NCI-H187 (cell line): ENCODE measurements around the gene ABCB10.

Experiments
- DNase-seq, 2 experiments: peaks; one replicate each; lab custom pipeline; 2025; lab: John Stamatoyannopoulos, UW

The ABCB10 gene

DNA sequence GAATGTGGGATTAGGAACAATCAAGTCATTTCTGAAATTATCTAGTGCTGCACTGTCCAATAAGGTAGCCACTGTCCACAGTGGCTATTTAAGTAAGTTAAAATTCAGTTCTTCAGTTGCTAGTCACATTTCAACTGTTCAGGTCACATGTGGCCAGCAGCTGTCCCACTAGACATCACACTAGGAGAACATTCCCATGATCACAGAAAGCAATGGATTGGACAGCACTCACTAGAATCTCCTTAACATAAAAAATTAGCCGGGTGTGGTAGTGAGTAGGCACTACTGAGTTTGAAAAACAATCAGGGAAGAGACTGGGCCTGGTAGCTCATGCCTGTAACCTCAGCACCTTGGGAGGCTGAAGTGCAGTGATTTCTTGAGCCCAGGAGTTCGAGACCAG is 84.0 kb downstream of the ABCB10 start:
- no peak for DNase-seq

DNA sequence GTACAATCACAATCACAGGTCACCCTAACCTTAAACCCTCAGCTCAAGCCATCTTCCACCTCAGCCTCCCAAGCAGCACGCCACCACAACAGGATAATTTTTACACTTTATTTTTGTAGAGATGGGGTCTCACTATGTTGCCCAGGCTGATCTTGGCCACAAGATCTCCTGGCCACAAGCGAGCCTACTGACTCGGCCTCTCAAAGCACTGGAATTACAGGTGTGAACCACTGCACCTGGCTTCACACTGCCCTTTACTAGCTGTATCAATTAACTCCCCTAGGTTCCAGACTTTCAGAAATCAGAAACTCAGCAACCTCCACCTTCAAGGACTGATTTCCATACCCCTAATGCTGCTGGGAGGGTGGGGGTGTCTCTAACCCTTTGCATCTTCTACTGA is 87.3 kb downstream of the ABCB10 start:
- no peak for DNase-seq

GRCh38 chr1:229470406-229471043 is 88.0 kb downstream of the ABCB10 start:
- DNase-seq: no peak

- no peak for DNase-seq
These were observed 91.6 kb downstream of the ABCB10 start for GRCh38 chr1:229466887-229467286.
